HEK293 (cell line): Measurements from ENCODE around the gene PDIA6.

Experiments used
- KLF7 ChIP-seq: fragments of 450-650 bp; formaldehyde crosslinking; IDR thresholded peaks from 2 replicates; pipeline ENCODE4 v1.5.1; 2016; ENCODE audit warnings: missing biosample characterization, missing genetic modification characterization, borderline replicate concordance
- TCF7L2 ChIP-seq: IDR thresholded peaks from 2 replicates; pipeline ENCODE4 v1.6.1; 2011; ENCODE audit warnings: low read depth, mild to moderate bottlenecking, inconsistent platforms, low read length, moderate library complexity, borderline replicate concordance
- YY1 ChIP-seq: fragments of 450-650 bp; formaldehyde crosslinking; IDR thresholded peaks from 2 replicates; pipeline ENCODE4 v1.5.1; 2018; ENCODE audit warnings: missing biosample characterization, missing genetic modification characterization
- ZBTB8A ChIP-seq: fragments of 450-650 bp; formaldehyde crosslinking; IDR thresholded peaks from 2 replicates; pipeline ENCODE4 v1.5.1; 2016; ENCODE audit warnings: missing biosample characterization, missing genetic modification characterization
- ZNF133 ChIP-seq: fragments of 450-650 bp; formaldehyde crosslinking; IDR thresholded peaks from 2 replicates; pipeline ENCODE4 v1.5.1; 2016; ENCODE audit warnings: missing biosample characterization, missing genetic modification characterization
- ZNF211 ChIP-seq: fragments of 450-650 bp; formaldehyde crosslinking; IDR thresholded peaks from 2 replicates; pipeline ENCODE4 v1.5.1; 2016; ENCODE audit warnings: low read depth, missing biosample characterization, missing genetic modification characterization
- ZNF791 ChIP-seq: fragments of 450-650 bp; formaldehyde crosslinking; IDR thresholded peaks from 2 replicates; pipeline ENCODE4 v1.5.1; 2016; ENCODE audit warnings: missing biosample characterization, missing genetic modification characterization
- TF ChIP-seq, protein P1 (sequence below): fragments of 450-650 bp; formaldehyde crosslinking; IDR thresholded peaks from 2 replicates; pipeline ENCODE4 v1.5.1; 2016; ENCODE audit warnings: missing biosample characterization, missing genetic modification characterization
- TF ChIP-seq, protein P2 (sequence below): fragments of 450-650 bp; formaldehyde crosslinking; IDR thresholded peaks from 2 replicates; pipeline ENCODE4 v1.5.1; 2016; ENCODE audit warnings: missing biosample characterization, missing genetic modification characterization
- TF ChIP-seq, protein P3 (sequence below): sonication (generic); formaldehyde crosslinking; IDR thresholded peaks from 2 replicates; pipeline ENCODE4 v1.8.1; 2022; ENCODE audit warnings: mild to moderate bottlenecking, moderate library complexity, missing genetic modification reagents

DNA sequence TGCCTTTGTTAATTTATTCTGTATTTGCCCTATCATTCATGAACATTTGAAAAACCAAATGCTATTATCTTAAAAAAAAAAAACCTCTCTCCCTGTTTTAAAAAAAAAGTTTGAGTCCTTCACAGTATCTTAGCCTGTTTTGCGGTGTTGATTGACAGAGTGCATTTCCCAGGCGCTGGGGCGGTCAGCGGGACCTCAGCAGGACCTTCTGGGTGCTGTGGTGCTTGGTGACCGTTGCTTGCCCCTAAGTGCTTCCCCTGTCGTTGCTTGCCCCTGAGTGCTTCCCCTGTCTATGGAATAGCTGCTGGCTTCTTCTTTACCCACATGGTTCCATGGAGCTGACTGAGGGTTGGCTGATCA, 79.0 kb downstream of the PDIA6 start:
- TF ChIP-seq, protein P1, sequence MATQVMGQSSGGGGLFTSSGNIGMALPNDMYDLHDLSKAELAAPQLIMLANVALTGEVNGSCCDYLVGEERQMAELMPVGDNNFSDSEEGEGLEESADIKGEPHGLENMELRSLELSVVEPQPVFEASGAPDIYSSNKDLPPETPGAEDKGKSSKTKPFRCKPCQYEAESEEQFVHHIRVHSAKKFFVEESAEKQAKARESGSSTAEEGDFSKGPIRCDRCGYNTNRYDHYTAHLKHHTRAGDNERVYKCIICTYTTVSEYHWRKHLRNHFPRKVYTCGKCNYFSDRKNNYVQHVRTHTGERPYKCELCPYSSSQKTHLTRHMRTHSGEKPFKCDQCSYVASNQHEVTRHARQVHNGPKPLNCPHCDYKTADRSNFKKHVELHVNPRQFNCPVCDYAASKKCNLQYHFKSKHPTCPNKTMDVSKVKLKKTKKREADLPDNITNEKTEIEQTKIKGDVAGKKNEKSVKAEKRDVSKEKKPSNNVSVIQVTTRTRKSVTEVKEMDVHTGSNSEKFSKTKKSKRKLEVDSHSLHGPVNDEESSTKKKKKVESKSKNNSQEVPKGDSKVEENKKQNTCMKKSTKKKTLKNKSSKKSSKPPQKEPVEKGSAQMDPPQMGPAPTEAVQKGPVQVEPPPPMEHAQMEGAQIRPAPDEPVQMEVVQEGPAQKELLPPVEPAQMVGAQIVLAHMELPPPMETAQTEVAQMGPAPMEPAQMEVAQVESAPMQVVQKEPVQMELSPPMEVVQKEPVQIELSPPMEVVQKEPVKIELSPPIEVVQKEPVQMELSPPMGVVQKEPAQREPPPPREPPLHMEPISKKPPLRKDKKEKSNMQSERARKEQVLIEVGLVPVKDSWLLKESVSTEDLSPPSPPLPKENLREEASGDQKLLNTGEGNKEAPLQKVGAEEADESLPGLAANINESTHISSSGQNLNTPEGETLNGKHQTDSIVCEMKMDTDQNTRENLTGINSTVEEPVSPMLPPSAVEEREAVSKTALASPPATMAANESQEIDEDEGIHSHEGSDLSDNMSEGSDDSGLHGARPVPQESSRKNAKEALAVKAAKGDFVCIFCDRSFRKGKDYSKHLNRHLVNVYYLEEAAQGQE (tag by site-specific recombination), result no peak
- TF ChIP-seq, protein P2, sequence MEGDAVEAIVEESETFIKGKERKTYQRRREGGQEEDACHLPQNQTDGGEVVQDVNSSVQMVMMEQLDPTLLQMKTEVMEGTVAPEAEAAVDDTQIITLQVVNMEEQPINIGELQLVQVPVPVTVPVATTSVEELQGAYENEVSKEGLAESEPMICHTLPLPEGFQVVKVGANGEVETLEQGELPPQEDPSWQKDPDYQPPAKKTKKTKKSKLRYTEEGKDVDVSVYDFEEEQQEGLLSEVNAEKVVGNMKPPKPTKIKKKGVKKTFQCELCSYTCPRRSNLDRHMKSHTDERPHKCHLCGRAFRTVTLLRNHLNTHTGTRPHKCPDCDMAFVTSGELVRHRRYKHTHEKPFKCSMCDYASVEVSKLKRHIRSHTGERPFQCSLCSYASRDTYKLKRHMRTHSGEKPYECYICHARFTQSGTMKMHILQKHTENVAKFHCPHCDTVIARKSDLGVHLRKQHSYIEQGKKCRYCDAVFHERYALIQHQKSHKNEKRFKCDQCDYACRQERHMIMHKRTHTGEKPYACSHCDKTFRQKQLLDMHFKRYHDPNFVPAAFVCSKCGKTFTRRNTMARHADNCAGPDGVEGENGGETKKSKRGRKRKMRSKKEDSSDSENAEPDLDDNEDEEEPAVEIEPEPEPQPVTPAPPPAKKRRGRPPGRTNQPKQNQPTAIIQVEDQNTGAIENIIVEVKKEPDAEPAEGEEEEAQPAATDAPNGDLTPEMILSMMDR, result no peak
- TF ChIP-seq ZNF133 (tag by site-specific recombination), result no peak
- TF ChIP-seq KLF7 (tag by site-specific recombination), result no peak
- TF ChIP-seq TCF7L2, result no peak
- TF ChIP-seq, protein P3, sequence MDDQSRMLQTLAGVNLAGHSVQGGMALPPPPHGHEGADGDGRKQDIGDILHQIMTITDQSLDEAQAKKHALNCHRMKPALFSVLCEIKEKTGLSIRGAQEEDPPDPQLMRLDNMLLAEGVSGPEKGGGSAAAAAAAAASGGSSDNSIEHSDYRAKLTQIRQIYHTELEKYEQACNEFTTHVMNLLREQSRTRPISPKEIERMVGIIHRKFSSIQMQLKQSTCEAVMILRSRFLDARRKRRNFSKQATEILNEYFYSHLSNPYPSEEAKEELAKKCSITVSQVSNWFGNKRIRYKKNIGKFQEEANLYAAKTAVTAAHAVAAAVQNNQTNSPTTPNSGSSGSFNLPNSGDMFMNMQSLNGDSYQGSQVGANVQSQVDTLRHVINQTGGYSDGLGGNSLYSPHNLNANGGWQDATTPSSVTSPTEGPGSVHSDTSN (CRISPR knock-in tag), result no peak
- TF ChIP-seq YY1 (tag by site-specific recombination), result no peak
- TF ChIP-seq ZNF791 (tag by site-specific recombination), result no peak
- no peak for TF ChIP-seq ZNF211 (tag by site-specific recombination)
- no peak for TF ChIP-seq ZBTB8A (tag by site-specific recombination)
